GM12878 (cell line): ENCODE measurements around the gene HIP1. TPM values are rescaled to one million over a fixed set of nuclear protein-coding genes. Genes with fewer than 3 reads are reported as not detected.

Experiments used
- ATAC-seq: fragments of 200-7000 bp; cut with Tn5 transposase; 3 replicates; pipeline ENCODE4 v1.9.1; 2020; ENCODE audit warnings: mild to moderate bottlenecking, moderate library complexity
- BruUV-seq: library from RNA; stranded (reverse); fragments of 400-500 nt; replicated peaks from 2 replicates; lab custom pipeline; 2021; lab: Mats Ljungman, UMichigan
- CTCF ChIA-PET: fragments of 300-600 bp; sonication (Branson Sonifier 250); formaldehyde crosslinking; extraction: SDS; loops from one replicate; lab custom pipeline; 2021; ENCODE audit warnings: inconsistent platforms; lab: Yijun Ruan, JAX
- POLR2A ChIA-PET: fragments of 350-600 bp; formaldehyde crosslinking; extraction: SDS; loops from one replicate; lab custom pipeline; 2021; ENCODE audit warnings: inconsistent platforms; lab: Charles Lee
- RAD21 ChIA-PET: fragments of 300-600 bp; sonication (Branson Sonifier 250); formaldehyde crosslinking; loops from one replicate; lab custom pipeline; 2023; ENCODE audit warnings: antibody characterized with exemption; ENCODE audit not compliant: unreplicated experiment; lab: Charles Lee
- SMC1A ChIA-PET: fragments of 300-600 bp; sonication (Branson Sonifier 250); formaldehyde crosslinking; loops from one replicate; lab custom pipeline; 2023; ENCODE audit not compliant: unreplicated experiment, uncharacterized antibody; lab: Charles Lee
- DNase-seq: peaks from one replicate; pipeline ENCODE4 v3.0.0-alpha.2; 2011; ENCODE audit warnings: low read depth, low spot score
- FAIRE-seq: peaks from 3 replicates; lab custom pipeline; 2011; peaks lifted over from hg19 to GRCh38; lab: Jason Lieb, UNC
- H2AFZ ChIP-seq: 2 replicates; pipeline ENCODE4 v1.6.0; 2011; ENCODE audit warnings: low read depth, low read length, control low read depth; ENCODE audit not compliant: control insufficient read depth
- H3K27ac ChIP-seq: 2 replicates; pipeline ENCODE4 v1.5.1; 2011; ENCODE audit warnings: control low read depth; ENCODE audit not compliant: control insufficient read depth, insufficient read depth
- H3K27me3 ChIP-seq, 2 experiments: replicated peaks in 1 of 2; 2 replicates each; pipeline versions ENCODE4 v1.6.0 to v1.6.1; 2011; ENCODE audit warnings: low read length in 1 of 2; ENCODE audit not compliant: control insufficient read depth in 2 of 2, insufficient read depth in 2 of 2
- H3K36me3 ChIP-seq, 2 experiments: 2 replicates each; pipeline ENCODE4 v1.5.1; 2011; ENCODE audit warnings: low read length in 1 of 2; ENCODE audit not compliant: control insufficient read depth in 2 of 2, insufficient read depth in 2 of 2
- H3K4me1 ChIP-seq: 2 replicates; pipeline ENCODE4 v1.6.1; 2011; ENCODE audit warnings: mild to moderate bottlenecking, low read length, moderate library complexity, mixed read lengths; ENCODE audit not compliant: control insufficient read depth, insufficient read depth
- H3K4me2 ChIP-seq: 2 replicates; pipeline ENCODE4 v1.6.0; 2011; ENCODE audit warnings: control low read depth; ENCODE audit not compliant: control insufficient read depth, insufficient read depth
- H3K4me3 ChIP-seq: fragments of 200-600 bp; sonication (generic); 2 replicates; pipeline ENCODE4 v1.5.1; 2016
- H3K79me2 ChIP-seq: 2 replicates; pipeline ENCODE4 v1.6.0; 2011; ENCODE audit warnings: low read length; ENCODE audit not compliant: control insufficient read depth, insufficient read depth
- H3K9ac ChIP-seq: 2 replicates; pipeline ENCODE4 v1.8.0; 2011; ENCODE audit warnings: low read length, control low read depth, mixed read lengths; ENCODE audit not compliant: control insufficient read depth, insufficient read depth
- H3K9me3 ChIP-seq: replicated peaks from 3 replicates; pipeline ENCODE4 v1.5.1; 2011; ENCODE audit warnings: mild to moderate bottlenecking, low read length; ENCODE audit not compliant: control insufficient read depth, insufficient read depth
- H4K20me1 ChIP-seq: 2 replicates; pipeline ENCODE4 v1.6.0; 2011; ENCODE audit not compliant: control insufficient read depth, insufficient read depth
- CHD2 ChIP-seq: IDR thresholded peaks from 2 replicates; pipeline ENCODE4 v1.6.1; 2011; ENCODE audit warnings: low read depth, low read length, improper control_type of control experiment, borderline replicate concordance
- CREB1 ChIP-seq: IDR thresholded peaks from 2 replicates; pipeline ENCODE4 v1.6.1; 2012; ENCODE audit warnings: low read depth, mild to moderate bottlenecking, inconsistent platforms
- IKZF2 ChIP-seq, 2 experiments: fragments of 450-650 bp; IDR thresholded peaks; 2 replicates each; pipeline ENCODE4 v1.6.1; 2017; ENCODE audit warnings: mild to moderate bottlenecking in 2 of 2, moderate library complexity in 2 of 2
- POU2F2 ChIP-seq: IDR thresholded peaks from 3 replicates; pipeline ENCODE4 v1.6.1; 2011; ENCODE audit warnings: low read depth, mild to moderate bottlenecking, low read length, borderline replicate concordance
- TARDBP ChIP-seq: IDR thresholded peaks from 2 replicates; pipeline ENCODE4 v1.6.1; 2016; ENCODE audit warnings: borderline replicate concordance
- TCF12 ChIP-seq: IDR thresholded peaks from 2 replicates; pipeline ENCODE4 v1.6.1; 2011; ENCODE audit warnings: low read depth, mild to moderate bottlenecking, low read length
- YBX1 ChIP-seq: fragments of 450-650 bp; IDR thresholded peaks from 2 replicates; pipeline ENCODE4 v1.6.1; 2016; ENCODE audit warnings: antibody characterized with exemption
- ZNF622 ChIP-seq: fragments of 450-650 bp; IDR thresholded peaks from 2 replicates; pipeline ENCODE4 v1.6.1; 2017; ENCODE audit warnings: mild to moderate bottlenecking, inconsistent platforms
- WGBS: methylation state at CpG from one replicate; pipeline ENCODE4 v1.1.6; 2016; ENCODE audit warnings: low lambda C conversion rate; ENCODE audit not compliant: insufficient replicate concordance, insufficient coverage; ENCODE audit errors: missing lambda C conversion rate; 5-methylcytosine and 5-hydroxymethylcytosine counted together
- in situ Hi-C: fragments of 300-500 bp; cut with MboI; formaldehyde crosslinking; loops from 9 replicates; pipeline ENCODE4 v1.14.3; 2018; ENCODE audit warnings: mixed read lengths
- intact Hi-C: fragments of 100-400 bp; cut with micrococcal nuclease; formaldehyde crosslinking; loops from one replicate; pipeline ENCODE4 v1.14.2; 2022; ENCODE audit not compliant: unreplicated experiment
- polyA plus RNA-seq, 11 experiments: library from polyadenylated mRNA; depleted of rRNA in 4 of 11; unstranded in 6 of 11; stranded (reverse) in 5 of 11; fragments of >200 nt; fragmentation: Nextera tagmentation in 4 of 11; fragmentation: Illumina TruSeq in 1 of 11; extraction: Ambion mirVana in 4 of 11; extraction: Trizol in 1 of 11; gene quantifications; 1 replicate in 1 of 11; 2 replicates in 10 of 11; pipeline versions ENCODE4 v1.2.1 to v1.2.3, GENCODE V29; 2011 to 2016; ENCODE audit warnings: inconsistent platforms in 2 of 11, missing spikeins in 2 of 11, low read depth in 1 of 11
- total RNA-seq, 4 experiments: library from RNA; depleted of rRNA in 3 of 4; stranded (reverse); fragments of >200 nt in 3 of 4; fragmentation: Illumina TruSeq in 1 of 4; extraction: Trizol in 1 of 4; gene quantifications; 2 replicates each; pipeline versions ENCODE4 v1.2.1 to v1.2.3, GENCODE V29; 2013 to 2021
- TF ChIP-seq, protein P1 (sequence below): fragments of 450-650 bp; IDR thresholded peaks from 2 replicates; pipeline ENCODE4 v1.6.1; 2017; ENCODE audit warnings: mild to moderate bottlenecking, moderate library complexity
- TF ChIP-seq, protein P2 (sequence below): fragments of 450-650 bp; formaldehyde crosslinking; IDR thresholded peaks from 2 replicates; pipeline ENCODE4 v1.4.0; 2022; ENCODE audit warnings: mild to moderate bottlenecking, moderate library complexity
- TF ChIP-seq, protein P3 (sequence below): IDR thresholded peaks from 2 replicates; pipeline ENCODE4 v1.6.1; 2011; ENCODE audit warnings: mild to moderate bottlenecking, low read depth, low read length, moderate library complexity; ENCODE audit not compliant: insufficient replicate concordance
- TF ChIP-seq, protein P4 (sequence below): fragments of 450-650 bp; IDR thresholded peaks from 2 replicates; pipeline ENCODE4 v1.6.1; 2016; ENCODE audit warnings: mild to moderate bottlenecking

HIP1 gene
- total and polyA plus RNA-seq, 10 of the 15 experiments (the other 5 are each of a cell fraction or from before 2014, with no cell fraction given) = 1.2 to 9.7 (median 3.2) TPM

DNA sequence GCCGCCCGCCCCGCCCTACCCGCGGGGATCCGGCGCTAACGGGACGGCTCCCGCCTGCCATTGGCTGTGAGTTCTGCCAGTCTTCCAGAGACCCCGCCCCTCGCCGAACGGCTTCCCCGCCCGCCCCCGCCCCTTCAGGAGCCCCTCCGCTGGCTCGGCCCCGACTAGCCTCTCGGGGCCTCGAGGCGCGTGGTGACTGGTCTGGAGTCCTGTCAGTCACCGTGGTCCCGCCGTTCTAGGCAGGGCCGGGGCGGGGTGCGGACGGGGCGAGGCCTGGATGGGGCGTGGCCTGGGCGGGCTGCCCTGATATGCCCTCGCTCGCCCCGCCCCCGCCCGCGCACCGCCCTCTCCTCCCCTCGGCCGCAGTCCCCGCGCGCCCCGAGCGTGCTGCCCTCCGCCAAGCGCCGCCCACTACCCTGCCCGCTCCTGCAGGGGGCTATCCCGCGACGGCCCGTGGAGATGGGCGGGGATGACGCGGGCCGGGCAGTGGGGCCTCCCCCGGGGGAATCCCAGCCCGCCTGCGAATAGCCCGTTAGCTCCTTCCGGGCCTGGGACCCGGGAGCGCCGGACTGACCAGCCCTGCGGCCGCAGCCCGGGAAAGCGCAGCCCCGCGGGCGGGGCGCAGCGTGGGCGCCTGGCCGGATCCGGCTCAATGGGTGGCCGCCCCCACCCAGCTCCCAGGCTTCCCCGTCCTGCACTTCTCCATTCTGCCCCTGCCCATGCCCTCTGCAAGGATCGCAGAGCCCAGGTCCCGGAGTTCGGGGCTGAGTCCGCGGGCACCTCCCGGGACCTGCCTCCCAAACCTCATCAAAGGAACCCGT is 444 bp upstream of the HIP1 start:
- under 1% methylated on average over 38 of the region's 89 CpGs for WGBS
- ATAC-seq = peak; percentile 95
- Histone ChIP-seq H3K27ac (peak overlapping the region; percentile 71), H3K9ac (peak overlapping the region; percentile 63), H3K4me2 (peak overlapping the region; percentile 92), H3K9me3 (no peaks in the 10 kb centered on the region), H4K20me1 (no peaks in the 10 kb centered on the region), H2AFZ (peak overlapping the region; percentile 87), H3K27me3 (no peaks in the 10 kb centered on the region), H3K4me1 (peaks cover 18% of the 10 kb centered on the region), H3K4me3 (peak overlapping the region; percentile 99), H3K79me2 (no peaks in the 10 kb centered on the region), H3K36me3 (no peaks in the 10 kb centered on the region)
- peak; percentile 73 for FAIRE-seq
- SMC1A ChIA-PET = interaction anchor here (1.0 to 2.3 kb wide), 7 partner anchors 11 to 81 kb away, joined by 3 to 6 read pairs (median 4); no protein-coding TSS in a partner anchor
- BruUV-seq = no TSS peak
- DNase-seq = peak; percentile 79
- in situ Hi-C loops (no loop called here), intact Hi-C loops (no loop called here)
- CTCF ChIA-PET = interaction anchor here (0.9 to 1.8 kb wide), 4 partner anchors 15 to 92 kb away, joined by 3 to 7 read pairs (median 4); no protein-coding TSS in a partner anchor
- POLR2A ChIA-PET = interaction anchor here (1.3 kb wide), 1 partner anchor 76 kb away, joined by 3 read pairs; no protein-coding TSS in a partner anchor
- RAD21 ChIA-PET = interaction anchor here (0.7 to 2.7 kb wide), 9 partner anchors 11 to 1638 kb away, joined by 3 to 10 read pairs (median 5); no protein-coding TSS in a partner anchor
- TF ChIP-seq YBX1 (no peak), IKZF2 (IDR thresholded peaks at IDR 0.05) (peak; percentile 76 to 78), CHD2 (peak; percentile 61), TARDBP (0 out of 2 replicates have a peak, but pooled peaks have one; percentile 18), POU2F2 (0 out of 3 replicates have a peak, but pooled peaks have one; percentile 21), ZNF622 (no peak), TCF12 (peak; percentile 22; the same call in 1 of the 2 replicates), CREB1 (peak; percentile 56)
- TF ChIP-seq, protein P1, sequence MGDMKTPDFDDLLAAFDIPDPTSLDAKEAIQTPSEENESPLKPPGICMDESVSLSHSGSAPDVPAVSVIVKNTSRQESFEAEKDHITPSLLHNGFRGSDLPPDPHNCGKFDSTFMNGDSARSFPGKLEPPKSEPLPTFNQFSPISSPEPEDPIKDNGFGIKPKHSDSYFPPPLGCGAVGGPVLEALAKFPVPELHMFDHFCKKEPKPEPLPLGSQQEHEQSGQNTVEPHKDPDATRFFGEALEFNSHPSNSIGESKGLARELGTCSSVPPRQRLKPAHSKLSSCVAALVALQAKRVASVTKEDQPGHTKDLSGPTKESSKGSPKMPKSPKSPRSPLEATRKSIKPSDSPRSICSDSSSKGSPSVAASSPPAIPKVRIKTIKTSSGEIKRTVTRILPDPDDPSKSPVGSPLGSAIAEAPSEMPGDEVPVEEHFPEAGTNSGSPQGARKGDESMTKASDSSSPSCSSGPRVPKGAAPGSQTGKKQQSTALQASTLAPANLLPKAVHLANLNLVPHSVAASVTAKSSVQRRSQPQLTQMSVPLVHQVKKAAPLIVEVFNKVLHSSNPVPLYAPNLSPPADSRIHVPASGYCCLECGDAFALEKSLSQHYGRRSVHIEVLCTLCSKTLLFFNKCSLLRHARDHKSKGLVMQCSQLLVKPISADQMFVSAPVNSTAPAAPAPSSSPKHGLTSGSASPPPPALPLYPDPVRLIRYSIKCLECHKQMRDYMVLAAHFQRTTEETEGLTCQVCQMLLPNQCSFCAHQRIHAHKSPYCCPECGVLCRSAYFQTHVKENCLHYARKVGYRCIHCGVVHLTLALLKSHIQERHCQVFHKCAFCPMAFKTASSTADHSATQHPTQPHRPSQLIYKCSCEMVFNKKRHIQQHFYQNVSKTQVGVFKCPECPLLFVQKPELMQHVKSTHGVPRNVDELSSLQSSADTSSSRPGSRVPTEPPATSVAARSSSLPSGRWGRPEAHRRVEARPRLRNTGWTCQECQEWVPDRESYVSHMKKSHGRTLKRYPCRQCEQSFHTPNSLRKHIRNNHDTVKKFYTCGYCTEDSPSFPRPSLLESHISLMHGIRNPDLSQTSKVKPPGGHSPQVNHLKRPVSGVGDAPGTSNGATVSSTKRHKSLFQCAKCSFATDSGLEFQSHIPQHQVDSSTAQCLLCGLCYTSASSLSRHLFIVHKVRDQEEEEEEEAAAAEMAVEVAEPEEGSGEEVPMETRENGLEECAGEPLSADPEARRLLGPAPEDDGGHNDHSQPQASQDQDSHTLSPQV = peak; percentile 67; the same call in 1 of the 2 replicates
- TF ChIP-seq, protein P2, sequence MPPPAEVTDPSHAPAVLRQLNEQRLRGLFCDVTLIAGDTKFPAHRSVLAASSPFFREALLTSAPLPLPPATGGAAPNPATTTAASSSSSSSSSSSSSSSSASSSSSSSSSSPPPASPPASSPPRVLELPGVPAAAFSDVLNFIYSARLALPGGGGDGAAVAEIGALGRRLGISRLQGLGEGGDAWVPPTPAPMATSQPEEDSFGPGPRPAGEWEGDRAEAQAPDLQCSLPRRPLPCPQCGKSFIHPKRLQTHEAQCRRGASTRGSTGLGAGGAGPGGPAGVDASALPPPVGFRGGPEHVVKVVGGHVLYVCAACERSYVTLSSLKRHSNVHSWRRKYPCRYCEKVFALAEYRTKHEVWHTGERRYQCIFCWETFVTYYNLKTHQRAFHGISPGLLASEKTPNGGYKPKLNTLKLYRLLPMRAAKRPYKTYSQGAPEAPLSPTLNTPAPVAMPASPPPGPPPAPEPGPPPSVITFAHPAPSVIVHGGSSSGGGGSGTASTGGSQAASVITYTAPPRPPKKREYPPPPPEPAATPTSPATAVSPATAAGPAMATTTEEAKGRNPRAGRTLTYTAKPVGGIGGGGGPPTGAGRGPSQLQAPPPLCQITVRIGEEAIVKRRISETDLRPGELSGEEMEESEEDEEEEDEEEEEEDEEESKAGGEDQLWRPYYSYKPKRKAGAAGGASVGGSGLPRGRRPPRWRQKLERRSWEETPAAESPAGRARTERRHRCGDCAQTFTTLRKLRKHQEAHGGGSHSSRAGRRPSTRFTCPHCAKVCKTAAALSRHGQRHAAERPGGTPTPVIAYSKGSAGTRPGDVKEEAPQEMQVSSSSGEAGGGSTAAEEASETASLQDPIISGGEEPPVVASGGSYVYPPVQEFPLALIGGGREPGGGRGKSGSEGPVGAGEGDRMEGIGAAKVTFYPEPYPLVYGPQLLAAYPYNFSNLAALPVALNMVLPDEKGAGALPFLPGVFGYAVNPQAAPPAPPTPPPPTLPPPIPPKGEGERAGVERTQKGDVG (CRISPR knock-in tag) = no peak
- TF ChIP-seq, protein P3, sequence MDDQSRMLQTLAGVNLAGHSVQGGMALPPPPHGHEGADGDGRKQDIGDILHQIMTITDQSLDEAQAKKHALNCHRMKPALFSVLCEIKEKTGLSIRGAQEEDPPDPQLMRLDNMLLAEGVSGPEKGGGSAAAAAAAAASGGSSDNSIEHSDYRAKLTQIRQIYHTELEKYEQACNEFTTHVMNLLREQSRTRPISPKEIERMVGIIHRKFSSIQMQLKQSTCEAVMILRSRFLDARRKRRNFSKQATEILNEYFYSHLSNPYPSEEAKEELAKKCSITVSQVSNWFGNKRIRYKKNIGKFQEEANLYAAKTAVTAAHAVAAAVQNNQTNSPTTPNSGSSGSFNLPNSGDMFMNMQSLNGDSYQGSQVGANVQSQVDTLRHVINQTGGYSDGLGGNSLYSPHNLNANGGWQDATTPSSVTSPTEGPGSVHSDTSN = peak; percentile 95
- TF ChIP-seq, protein P4, sequence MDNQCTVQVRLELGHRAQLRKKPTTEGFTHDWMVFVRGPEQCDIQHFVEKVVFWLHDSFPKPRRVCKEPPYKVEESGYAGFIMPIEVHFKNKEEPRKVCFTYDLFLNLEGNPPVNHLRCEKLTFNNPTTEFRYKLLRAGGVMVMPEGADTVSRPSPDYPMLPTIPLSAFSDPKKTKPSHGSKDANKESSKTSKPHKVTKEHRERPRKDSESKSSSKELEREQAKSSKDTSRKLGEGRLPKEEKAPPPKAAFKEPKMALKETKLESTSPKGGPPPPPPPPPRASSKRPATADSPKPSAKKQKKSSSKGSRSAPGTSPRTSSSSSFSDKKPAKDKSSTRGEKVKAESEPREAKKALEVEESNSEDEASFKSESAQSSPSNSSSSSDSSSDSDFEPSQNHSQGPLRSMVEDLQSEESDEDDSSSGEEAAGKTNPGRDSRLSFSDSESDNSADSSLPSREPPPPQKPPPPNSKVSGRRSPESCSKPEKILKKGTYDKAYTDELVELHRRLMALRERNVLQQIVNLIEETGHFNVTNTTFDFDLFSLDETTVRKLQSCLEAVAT = 0 out of 2 replicates have a peak, but pooled peaks have one; percentile 4
